HG03064 (cell line): ENCODE data around the gene DUOX2.

ENCODE experiments used
- ATAC-seq: cut with Tn5 transposase; IDR thresholded peaks from one replicate; pipeline ENCODE4 v1.9.1; 2021; ENCODE audit warnings: low read depth; ENCODE audit not compliant: unreplicated experiment

The DUOX2 gene

DNA sequence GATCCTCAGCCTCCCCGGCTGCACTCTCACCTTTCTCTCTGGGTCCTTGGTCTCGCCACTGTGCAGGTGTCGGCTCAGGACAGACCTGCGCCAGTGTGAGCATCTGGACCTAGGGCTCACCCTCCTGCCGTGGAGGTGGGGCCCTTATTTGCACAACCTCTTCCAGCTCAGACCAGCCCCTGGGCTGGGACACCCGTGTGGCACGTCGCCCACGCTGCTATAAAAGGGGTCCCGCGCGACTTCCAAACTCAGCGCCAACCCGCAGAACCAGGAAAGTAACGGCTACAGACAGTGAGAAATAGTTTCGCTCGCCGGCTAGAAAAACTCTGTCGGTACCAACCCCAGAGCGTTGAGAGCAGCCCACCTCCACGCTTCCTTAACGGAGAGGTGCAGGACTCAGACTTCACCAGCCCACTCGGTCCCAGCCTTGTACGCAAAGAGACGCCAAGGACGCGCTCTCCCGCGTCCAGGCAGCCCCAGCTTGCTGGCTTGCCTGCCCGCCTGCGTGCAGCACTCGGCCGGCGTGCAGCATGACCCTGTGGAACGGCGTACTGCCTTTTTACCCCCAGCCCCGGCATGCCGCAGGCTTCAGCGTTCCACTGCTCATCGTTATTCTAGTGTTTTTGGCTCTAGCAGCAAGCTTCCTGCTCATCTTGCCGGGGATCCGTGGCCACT, at the start of gene DUOX2, which contains the start of gene DUOXA2:
DUOX2 (minus strand) TSS at position 97 of the 675 bp plus-strand sequence. CDS start 761 bp downstream, outside the sequence.
DUOXA2 (plus strand) TSS at position 251 of the 675 bp plus-strand sequence; CDS start at position 531, 280 bp downstream.
- ATAC-seq: no peak

DNA sequence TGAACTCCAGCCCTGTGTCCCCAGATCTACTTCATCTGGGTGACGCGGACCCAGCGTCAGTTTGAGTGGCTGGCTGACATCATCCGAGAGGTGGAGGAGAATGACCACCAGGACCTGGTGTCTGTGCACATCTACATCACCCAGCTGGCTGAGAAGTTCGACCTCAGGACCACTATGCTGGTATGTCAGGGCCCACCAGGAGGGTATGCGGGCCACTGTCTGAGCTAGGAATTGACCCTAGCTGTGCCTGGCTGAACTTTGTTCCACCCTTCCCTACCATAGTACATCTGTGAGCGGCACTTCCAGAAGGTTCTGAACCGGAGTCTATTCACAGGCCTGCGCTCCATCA, 49.5 kb upstream of the DUOX2 start:
- no peak for ATAC-seq

DNA sequence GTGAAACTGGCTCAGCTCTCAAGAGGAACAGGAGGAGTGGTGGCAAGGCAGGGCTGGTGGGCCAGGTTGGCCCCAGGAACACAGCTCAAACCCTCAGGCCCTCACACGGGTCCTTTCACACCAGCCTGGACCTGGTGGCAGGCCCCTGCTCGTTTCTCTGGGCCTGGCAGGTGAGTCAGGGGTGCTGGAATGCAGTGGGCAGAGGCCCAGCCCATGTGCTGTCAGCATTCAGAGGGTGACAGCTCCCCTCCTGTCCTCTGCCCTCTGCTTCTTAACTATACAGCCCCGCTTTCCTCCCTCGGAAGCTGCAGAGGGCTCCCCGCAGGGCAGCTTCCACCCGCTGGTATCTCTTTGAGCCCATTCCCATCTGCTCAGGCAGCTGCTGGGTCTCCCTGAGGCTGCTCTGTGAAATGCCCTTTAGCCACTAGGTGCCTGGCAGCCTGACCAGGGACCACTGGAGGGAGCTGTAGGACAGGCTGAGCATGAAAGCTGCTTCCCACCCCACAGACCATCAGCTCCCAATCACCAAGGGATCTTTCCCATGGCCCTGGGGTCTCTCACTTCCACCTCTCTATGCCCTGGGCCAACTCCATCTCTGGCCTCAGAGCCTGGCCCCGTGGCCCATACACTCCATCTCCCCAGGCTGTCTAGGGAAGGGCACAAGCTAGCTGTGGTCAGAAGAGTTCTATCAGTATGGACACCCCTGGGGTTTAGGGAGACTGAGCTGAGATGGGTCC, 49.0 kb upstream of the DUOX2 start:
- no peak for ATAC-seq

DNA sequence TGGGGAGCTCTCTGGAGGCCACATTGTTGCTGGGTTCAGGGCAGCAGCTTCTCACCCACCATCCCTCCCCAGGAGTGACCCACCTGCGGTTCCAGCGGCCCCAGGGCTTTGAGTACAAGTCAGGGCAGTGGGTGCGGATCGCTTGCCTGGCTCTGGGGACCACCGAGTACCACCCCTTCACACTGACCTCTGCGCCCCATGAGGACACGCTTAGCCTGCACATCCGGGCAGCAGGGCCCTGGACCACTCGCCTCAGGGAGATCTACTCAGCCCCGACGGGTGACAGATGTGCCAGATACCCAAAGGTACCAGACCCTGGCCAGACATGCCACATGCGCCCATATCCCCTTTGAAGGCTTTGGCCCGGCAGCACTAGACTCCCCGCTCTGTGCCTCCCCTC, 47.7 kb upstream of the DUOX2 start:
- ATAC-seq: no peak

DNA sequence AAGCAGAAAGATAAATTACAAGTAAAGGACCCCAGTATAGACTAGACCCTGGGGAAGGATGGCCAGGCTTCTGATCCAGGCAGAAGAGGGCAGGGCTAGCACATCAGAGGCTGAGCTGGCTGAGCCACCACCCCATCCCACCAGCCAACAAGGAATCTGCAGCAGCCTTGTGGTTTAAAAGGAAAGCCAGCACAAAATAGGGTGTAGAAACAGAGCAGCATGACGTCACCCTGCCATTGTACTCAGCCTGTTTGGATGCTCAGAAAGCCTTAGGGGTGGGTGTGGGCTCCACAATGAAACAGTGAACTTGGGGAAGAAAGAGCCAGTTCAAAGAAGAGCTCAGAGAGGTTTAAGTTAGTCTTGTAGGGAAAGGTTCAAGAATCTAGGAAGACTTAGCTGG, 44.0 kb upstream of the DUOX2 start:
- no peak for ATAC-seq

DNA sequence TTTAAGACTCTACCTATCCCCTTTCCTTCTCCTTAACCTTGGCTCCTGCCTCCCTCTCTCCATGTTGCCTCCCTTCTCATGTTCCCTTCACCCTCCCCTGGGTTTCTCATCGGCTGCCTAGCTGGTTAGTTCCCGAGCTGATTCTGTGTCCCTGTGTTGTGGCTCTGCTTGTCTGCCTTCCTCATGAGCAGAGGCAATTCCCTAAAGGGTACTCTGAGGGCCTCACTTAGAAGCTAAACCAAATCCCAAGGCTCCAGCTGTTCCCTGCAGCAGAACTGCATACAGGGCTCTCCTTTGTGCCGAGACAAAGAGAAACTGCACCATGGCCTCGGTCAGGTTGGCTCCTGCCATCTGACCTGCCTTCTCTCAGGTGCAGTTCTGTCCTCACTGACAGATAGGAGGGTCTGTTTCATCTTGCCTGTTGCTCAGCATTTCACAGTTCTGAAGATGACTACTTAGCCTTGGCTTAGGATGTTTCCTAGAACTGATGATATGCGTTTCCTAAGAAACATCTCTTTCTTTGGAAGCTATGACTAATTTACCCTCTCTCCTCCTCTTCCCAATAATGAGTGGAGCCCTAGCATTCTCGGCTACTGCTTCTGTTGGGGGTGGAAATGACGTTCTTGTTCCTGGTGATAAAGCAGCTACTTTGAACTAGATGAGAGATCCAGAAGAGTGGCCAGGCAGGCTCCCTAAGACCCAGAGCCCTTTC, 42.9 kb upstream of the DUOX2 start:
- ATAC-seq: no peak

DNA sequence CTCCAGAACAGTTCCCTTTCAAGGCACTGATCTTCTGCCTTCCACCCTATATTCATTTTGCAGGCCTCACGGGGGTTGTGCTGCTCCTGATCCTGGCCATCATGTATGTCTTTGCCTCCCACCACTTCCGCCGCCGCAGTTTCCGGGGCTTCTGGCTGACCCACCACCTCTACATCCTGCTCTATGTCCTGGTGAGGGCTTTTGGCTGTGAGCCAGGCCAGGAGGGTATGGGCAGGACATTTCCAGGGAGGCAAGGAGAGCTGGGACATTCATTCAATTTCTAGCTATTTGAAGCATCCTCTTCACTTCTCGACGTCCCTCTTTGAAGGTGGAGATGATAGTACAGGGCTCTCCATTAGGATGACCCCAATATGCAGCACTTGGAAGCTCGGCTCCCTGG, 41.8 kb upstream of the DUOX2 start:
- ATAC-seq: no peak

DNA sequence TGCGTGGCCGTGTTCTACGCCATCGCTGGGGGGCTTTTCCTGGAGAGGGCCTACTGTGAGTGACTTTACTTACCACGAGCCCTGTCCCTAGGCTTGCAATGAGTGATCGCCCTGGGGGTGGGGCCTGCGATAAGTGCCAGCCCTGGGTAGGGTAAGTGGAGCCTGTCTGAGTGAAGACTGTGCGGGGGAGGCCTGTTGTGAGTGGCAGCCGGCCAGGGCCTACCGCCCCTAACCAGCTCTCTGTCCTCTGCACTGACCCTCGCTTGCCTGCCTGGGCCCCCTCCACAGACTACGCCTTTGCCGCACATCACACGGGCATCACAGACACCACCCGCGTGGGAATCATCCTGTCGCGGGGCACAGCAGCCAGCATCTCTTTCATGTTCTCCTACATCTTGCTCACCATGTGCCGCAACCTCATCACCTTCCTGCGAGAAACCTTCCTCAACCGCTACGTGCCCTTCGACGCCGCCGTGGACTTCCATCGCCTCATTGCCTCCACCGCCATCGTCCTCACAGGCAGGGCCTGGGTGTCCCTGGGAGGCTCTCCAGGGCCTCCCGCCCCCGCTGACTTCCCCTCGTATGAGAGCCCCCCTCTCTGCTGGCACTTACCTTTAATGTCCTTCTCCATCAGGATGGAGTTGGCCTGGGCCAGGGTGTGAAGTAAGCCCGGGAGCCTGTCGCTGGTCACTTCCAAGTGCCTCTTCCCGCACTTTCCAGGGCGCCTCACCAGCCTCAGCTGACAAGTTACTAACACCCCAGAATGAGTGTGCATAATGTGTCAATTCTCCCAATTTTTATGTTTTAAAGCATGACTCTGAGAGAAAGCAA, 38.2 kb upstream of the DUOX2 start:
- no peak for ATAC-seq

DNA sequence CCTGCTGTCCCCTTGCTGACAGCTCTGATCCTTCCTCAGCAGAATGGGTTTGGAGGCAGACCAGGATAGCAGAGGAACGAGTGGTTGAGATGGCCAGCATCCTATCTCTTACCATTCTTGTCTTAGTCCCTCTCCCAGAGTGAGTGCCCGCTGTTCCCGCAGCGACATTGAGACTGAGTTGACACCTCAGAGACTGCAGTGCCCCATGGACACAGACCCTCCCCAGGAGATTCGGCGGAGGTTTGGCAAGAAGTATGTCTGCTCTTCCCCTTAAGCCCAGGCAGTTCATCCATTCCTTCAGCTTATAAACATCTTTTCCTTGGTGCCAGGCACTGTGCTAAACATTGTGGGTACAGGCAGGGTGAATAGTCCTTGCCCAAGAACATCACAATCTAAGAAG, 37.0 kb upstream of the DUOX2 start:
- ATAC-seq: no peak

DNA sequence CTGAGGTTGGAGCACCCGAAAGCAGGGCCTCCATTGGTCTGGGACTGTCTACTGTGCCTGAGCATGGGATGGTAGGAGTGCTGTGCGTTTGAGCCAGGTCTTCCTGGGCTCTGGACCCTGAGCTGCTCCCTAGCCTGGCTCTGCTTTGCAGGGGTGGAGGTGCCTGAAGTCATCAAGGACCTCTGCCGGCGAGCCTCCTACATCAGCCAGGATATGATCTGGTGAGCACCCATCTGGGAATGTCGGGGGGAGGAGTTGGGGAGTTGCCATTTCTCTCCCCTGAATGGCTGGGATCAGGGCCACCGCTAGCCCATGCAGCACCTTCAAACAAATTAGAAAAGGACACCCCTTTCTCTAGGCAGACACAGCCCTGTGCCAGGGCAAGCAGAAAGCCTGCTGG, 36.5 kb upstream of the DUOX2 start:
- no peak for ATAC-seq

DNA sequence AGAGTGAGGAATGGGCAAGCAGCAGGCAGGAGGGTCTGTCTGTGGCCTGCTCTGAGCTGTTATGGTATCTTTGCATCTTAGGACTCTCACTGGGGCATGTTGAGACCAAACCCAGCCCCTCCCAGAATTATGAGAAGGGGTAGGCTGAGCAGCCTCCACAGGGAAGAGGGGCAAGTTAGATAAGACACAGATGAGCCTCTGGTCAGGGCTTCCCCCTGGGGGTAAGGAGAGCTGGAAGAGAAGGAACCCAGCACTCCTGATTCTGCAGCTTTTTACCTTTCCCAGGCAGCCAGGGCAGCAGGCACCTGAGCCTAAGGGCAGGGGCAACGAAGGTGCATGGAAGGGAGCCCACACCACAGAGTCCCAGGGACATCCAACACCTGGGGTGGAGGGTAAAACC, 35.1 kb upstream of the DUOX2 start:
- ATAC-seq: no peak

DNA sequence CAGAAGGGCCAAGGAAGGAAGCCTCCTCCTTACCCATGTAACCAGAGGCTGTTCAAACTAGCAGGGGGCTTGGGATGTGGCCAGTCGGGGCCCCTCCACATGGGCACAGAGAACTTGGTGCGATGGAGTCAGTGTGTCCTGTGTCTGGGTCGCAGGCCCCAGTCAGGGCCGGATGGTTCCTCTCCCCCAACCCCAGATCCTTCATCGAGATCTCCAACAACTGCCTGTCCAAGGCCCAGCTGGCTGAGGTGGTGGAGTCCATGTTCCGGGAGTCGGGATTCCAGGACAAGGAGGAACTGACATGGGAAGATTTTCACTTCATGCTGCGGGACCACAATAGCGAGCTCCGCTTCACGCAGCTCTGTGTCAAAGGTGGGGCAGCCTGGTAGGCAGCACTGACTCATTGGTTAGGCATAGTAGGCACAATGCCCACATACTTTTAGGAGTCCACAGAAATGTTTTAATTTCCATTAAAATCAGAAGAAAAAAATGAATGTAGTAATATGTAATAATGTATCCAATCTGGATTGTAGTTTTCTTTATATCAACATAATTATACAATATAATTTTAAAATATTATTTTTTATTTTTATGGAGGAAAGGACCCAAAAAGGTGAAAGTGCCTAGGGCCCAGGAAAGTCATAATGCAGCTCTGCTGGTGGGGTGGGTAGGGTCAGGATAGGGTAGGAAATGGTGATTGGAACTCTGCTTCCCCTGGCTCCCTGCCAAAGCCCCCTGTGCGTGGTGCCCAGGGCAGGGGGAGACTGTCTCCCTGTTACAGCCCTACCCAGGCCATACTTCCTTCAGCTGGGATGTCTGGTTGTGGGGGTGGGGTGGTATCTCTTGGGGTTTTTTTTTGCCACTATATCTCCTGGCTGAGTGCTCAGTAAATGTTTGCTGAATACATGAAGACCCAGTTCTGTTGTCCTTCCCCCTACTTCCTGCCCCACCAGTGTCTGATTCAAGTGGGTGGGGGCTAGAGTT, 34.4 kb upstream of the DUOX2 start:
- ATAC-seq: no peak

DNA sequence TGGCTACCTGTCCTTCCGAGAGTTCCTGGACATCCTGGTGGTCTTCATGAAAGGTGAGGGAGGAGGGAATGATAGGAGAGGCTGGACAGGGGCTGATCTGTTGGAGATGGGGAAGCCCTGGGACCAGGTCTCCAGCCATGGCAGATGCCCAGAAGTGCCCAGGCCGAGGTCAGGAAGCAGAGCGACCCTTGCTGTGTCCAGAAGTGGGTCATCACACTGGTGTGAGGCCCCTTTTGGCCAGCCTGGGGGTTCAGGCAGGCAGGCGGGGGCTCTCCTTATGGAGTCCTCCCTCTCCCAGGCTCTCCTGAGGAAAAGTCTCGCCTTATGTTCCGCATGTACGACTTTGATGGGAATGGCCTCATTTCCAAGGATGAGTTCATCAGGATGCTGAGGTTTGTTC, 33.6 kb upstream of the DUOX2 start:
- ATAC-seq: no peak

DNA sequence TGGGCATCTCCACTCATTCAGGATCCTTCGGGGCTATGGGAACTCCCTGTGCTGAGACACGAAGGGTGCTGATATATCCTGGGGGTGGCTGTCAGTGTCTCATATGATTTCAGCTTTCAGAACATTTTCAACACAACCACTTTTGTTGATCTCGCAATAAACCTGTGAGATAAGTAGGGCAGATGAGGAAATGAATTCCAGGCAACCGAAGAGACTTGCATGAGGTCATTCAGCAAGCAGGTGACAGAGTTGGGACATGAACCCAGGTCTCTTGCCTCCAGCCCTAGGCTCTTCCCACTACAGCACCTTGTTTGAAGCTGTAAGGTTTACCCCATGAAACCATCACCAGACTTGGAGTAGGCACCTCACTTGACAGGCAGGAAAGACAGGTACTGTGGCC, 32.4 kb upstream of the DUOX2 start:
- ATAC-seq: no peak

DNA sequence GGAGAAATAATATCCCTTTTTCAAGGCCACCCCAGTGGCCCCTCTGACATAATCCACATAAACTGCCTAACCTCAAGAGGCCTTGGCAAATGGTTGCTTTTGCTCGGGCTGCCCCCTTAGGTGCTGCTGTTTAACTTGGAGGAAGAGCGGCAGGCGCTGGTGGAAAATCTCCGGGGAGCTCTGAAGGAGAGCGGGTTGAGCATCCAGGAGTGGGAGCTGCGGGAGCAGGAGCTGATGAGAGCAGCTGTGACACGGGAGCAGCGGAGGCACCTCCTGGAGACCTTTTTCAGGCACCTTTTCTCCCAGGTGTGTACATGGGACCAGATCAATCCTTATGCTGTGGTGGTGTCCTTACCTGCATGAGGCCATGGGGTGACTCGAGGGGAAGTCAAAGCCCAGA, 30.8 kb upstream of the DUOX2 start:
- ATAC-seq: no peak

DNA sequence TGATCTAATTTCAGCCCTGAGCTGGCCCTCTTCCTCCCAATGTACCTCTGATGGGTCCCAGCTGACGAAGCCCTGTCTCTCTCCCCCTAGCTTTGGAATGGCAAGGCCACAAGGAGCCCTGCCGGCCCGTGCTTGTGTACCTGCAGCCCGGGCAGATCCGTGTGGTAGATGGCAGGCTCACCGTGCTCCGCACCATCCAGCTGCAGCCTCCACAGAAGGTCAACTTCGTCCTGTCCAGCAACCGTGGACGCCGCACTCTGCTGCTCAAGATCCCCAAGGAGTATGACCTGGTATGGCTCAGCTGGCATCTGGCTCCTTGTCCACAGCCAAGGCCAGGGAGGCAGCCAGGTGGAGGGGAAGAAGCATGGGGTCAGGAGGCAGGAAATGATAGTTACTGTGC, 30.0 kb upstream of the DUOX2 start:
- no peak for ATAC-seq

DNA sequence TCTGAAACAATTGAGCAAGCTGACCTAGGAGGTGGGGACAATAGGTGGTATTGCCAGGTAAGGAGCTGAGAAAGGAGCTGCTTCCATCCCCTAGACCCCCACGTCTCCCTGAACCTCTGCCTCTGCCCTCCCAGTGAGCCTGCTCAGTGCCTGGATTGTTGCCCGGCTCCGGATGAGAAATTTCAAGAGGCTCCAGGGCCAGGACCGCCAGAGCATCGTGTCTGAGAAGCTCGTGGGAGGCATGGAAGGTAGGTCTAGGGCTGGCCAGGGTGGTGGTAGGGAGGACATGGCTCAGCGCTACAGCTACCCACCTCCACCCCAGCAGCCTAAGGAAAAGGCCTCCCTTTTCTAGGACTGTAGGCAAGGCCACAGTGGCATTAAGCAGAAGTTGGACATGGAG, 29.1 kb upstream of the DUOX2 start:
- no peak for ATAC-seq

DNA sequence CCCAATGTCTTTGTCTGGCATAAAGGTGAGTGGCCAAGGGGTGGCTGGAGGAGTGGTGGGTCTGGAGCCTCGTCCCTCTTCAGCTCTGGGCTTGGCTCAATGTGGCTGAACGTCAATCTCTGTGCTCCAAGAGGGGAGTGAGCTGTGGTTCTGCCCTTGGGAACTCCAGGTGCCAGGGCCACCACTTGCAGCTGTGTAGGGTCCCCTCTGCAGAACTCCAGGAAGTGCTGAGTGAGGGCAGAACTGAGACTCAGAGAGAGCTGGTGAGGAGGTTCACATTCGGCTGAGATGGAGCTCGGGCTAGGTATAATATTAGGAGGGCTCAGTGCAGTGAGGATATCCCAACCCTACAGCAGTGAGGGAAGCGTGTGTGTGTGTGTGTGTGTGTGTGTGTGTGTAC, 27.4 kb upstream of the DUOX2 start:
- ATAC-seq: no peak

DNA sequence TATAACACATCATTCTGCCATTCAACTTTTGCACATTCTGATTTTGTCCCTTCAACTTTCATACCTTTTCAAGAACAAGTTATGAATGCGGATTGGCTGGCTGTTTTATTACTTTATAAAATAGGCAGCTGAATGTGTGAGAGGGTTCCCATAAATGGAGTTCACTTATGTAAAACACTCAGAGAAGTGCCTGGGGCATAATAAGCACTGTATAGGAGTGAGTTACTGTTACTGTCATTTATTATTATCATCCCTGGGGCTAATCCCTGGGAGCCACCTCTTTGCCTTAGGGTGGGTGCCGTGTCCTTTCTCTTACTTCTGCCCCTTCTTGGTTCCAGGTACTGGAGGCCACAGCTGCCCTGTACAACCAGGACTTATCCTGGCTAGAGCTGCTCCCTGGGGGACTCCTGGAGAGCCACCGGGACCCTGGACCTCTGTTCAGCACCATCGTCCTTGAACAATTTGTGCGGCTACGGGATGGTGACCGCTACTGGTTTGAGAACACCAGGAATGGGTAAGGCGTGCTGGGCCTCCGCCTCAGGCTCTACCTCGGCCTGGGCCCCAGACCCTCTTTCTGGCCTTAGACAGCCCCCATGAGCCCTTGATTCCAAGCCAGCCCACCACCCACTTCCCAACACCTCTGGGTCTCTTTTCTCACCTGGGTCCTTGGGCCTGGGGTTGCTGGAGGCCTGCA, 26.7 kb upstream of the DUOX2 start:
- no peak for ATAC-seq
